SK-N-SH (cell line): ENCODE data around the gene METTL3.

Source experiments
- CTCF ChIP-seq: fragments of 200-600 bp; sonication (generic); IDR thresholded peaks from 2 replicates; pipeline ENCODE4 v1.6.1; 2017; ENCODE audit warnings: antibody characterized with exemption, mild to moderate bottlenecking, moderate library complexity
- EZH2phosphoT487 ChIP-seq: fragments of 200-600 bp; sonication (generic); IDR thresholded peaks from 2 replicates; pipeline ENCODE4 v1.6.1; 2017; ENCODE audit warnings: low read depth, mixed run types, mild to moderate bottlenecking, antibody characterized with exemption, moderate library complexity, borderline replicate concordance
- FOXM1 ChIP-seq: IDR thresholded peaks from 2 replicates; pipeline ENCODE4 v1.4.0; 2012; ENCODE audit warnings: low read depth, mild to moderate bottlenecking
- MXI1 ChIP-seq: IDR thresholded peaks from 2 replicates; pipeline ENCODE4 v1.6.1; 2012; ENCODE audit warnings: mild to moderate bottlenecking, low read depth, low read length, improper control_type of control experiment
- RAD21 ChIP-seq: IDR thresholded peaks from 2 replicates; pipeline ENCODE4 v1.6.1; 2012; ENCODE audit warnings: mild to moderate bottlenecking, low read length
- TAF1 ChIP-seq: IDR thresholded peaks from 2 replicates; pipeline ENCODE4 v1.6.1; 2012; ENCODE audit warnings: low read depth, mild to moderate bottlenecking, low read length, moderate library complexity, borderline replicate concordance

GRCh38 chr14:21525962-21526671 is 15.0 kb upstream of the METTL3 start, which contains the start of gene SALL2:
- TF ChIP-seq CTCF = no peak
- TF ChIP-seq EZH2phosphoT487 = no peak
- peak; percentile 37; the same call in 1 of the 2 replicates for TF ChIP-seq MXI1
- no peak for TF ChIP-seq FOXM1
- TF ChIP-seq RAD21 = no peak
- 0 out of 2 replicates have a peak, but pooled peaks have one; percentile 11 for TF ChIP-seq TAF1
